GM12873 (cell line): ENCODE results near the gene BTBD2.

ENCODE experiments used
- CTCF ChIP-seq: IDR thresholded peaks from 2 replicates; pipeline ENCODE4 v1.5.1; 2012; ENCODE audit warnings: low read depth, mild to moderate bottlenecking, moderate library complexity, low read length, control low read depth; ENCODE audit not compliant: insufficient read depth; ENCODE audit errors: missing control alignments

The BTBD2 gene

GRCh38 chr19:2015608-2015950, at the start of gene BTBD2:
TSS of gene BTBD2 (minus strand) at chr19:2015714. CDS start at chr19:2015703, 11 bp downstream.
- no peak for TF ChIP-seq CTCF

GRCh38 chr19:2064788-2065524, 49.4 kb upstream of the BTBD2 start:
- TF ChIP-seq CTCF = no peak

GRCh38 chr19:2064395-2064787, 48.9 kb upstream of the BTBD2 start:
- no peak for TF ChIP-seq CTCF

GRCh38 chr19:2063824-2064223, 48.3 kb upstream of the BTBD2 start:
- no peak for TF ChIP-seq CTCF

GRCh38 chr19:2062770-2063169, 47.3 kb upstream of the BTBD2 start:
- no peak for TF ChIP-seq CTCF

- TF ChIP-seq CTCF = no peak
These were observed 46.8 kb upstream of the BTBD2 start for GRCh38 chr19:2062389-2062729.

- no peak for TF ChIP-seq CTCF
These were observed 46.2 kb upstream of the BTBD2 start for GRCh38 chr19:2061495-2062388.
